Fibroblast of villous mesenchyme (primary cell): ENCODE results near the gene HENMT1. TPM values are rescaled to one million over a fixed set of nuclear protein-coding genes. Genes with fewer than 3 reads are reported as not detected.

ENCODE experiments used
- total RNA-seq: library from RNA; depleted of rRNA; stranded (reverse); fragments of >200 nt; gene quantifications from 2 replicates; pipeline ENCODE4 v1.2.3, GENCODE V29; 2012

The HENMT1 gene
- total RNA-seq, 1 donor = 6.0 TPM

Other genes starting within 250 kb of the HENMT1 start
- gene NBPF6, start 210.8 kb downstream of the HENMT1 start, total RNA-seq = under 0.01 TPM in 1 of 2 replicates, not detected in the other
- gene EEIG2, start 101.0 kb downstream of the HENMT1 start, total RNA-seq = 13.5 and 23.7 TPM in 2 replicates
- gene PRPF38B, start 31.2 kb upstream of the HENMT1 start, total RNA-seq = 17.1 and 21.6 TPM in 2 replicates
- gene FNDC7, start 51.8 kb upstream of the HENMT1 start, total RNA-seq = 0.43 TPM in 1 of 2 replicates, not detected in the other
- 39.9 and 79.5 TPM in 2 replicates for gene STXBP3, start 85.6 kb upstream of the HENMT1 start, total RNA-seq
- 0.86 and 1.6 TPM in 2 replicates for gene AKNAD1, start 196.0 kb upstream of the HENMT1 start, total RNA-seq
- 24.2 and 35.0 TPM in 2 replicates for gene GPSM2, start 215.9 kb upstream of the HENMT1 start, total RNA-seq